HepG2 (cell line): ENCODE data around the gene FOXA3. TPM values are rescaled to one million over a fixed set of nuclear protein-coding genes. Genes with fewer than 3 reads are reported as not detected.
A peak's percentile ranks its signal among the peaks of the same experiment; 100 is the strongest.

Source experiments
- FOSL2 ChIP-seq: sonication (generic); formaldehyde crosslinking; IDR thresholded peaks from 2 replicates; pipeline ENCODE4 v1.4.0; 2020; ENCODE audit warnings: missing genetic modification reagents
- FOXK2 ChIP-seq: fragments of 450-650 bp; IDR thresholded peaks from 2 replicates; pipeline ENCODE4 v1.6.1; 2016
- GATAD2A ChIP-seq: IDR thresholded peaks from 2 replicates; pipeline ENCODE4 v1.6.1; 2016
- KAT2B ChIP-seq: fragments of 150-350 bp; IDR thresholded peaks from 2 replicates; pipeline ENCODE4 v1.6.1; 2014; ENCODE audit warnings: low read depth, low read length, borderline replicate concordance
- NONO ChIP-seq, 2 experiments: fragments of 450-650 bp in 1 of 2; sonication (generic) in 1 of 2; formaldehyde crosslinking in 1 of 2; IDR thresholded peaks in 1 of 2; conservative IDR thresholded peaks in 1 of 2; 2 replicates each; pipeline versions ENCODE4 v1.6.1 to v1.8.0; 2017 to 2022; ENCODE audit warnings: mild to moderate bottlenecking in 1 of 2, missing genetic modification reagents in 1 of 2, moderate library complexity in 1 of 2
- SATB2 ChIP-seq: sonication (generic); formaldehyde crosslinking; IDR thresholded peaks from 2 replicates; pipeline ENCODE4 v1.5.0; 2020; ENCODE audit warnings: missing genetic modification reagents
- SP2 ChIP-seq: sonication (generic); formaldehyde crosslinking; IDR thresholded peaks from 2 replicates; pipeline ENCODE4 v1.5.1; 2020; ENCODE audit warnings: mild to moderate bottlenecking, missing genetic modification reagents
- ZNF337 ChIP-seq: sonication (generic); formaldehyde crosslinking; IDR thresholded peaks from 2 replicates; pipeline ENCODE4 v1.5.1; 2020; ENCODE audit warnings: missing genetic modification reagents, low read depth, mild to moderate bottlenecking, borderline replicate concordance
- ZNF644 ChIP-seq: IDR thresholded peaks from 2 replicates; pipeline ENCODE4 v1.6.1; 2016; ENCODE audit warnings: low read depth
- polyA plus RNA-seq, 8 experiments: library from polyadenylated mRNA; depleted of rRNA in 3 of 8; stranded (reverse) in 7 of 8; unstranded in 1 of 8; fragments of >200 nt; fragmentation: Illumina TruSeq in 4 of 8; extraction: Trizol in 4 of 8; gene quantifications; 2 replicates each; pipeline versions ENCODE4 v1.2.1 to v1.2.3, GENCODE V29; 2011 to 2016; ENCODE audit warnings: low read depth in 4 of 8, missing spikeins in 1 of 8, mixed read lengths in 1 of 8; ENCODE audit not compliant: insufficient read depth in 1 of 8
- total RNA-seq, 5 experiments: library from RNA; depleted of rRNA; stranded (reverse); fragments of >200 nt; fragmentation: Illumina TruSeq; extraction: Trizol; gene quantifications; 2 replicates each; pipeline ENCODE4 v1.2.3, GENCODE V29; 2016; ENCODE audit warnings: low read depth in 1 of 5
- TF ChIP-seq, protein P1 (sequence below): sonication (generic); formaldehyde crosslinking; IDR thresholded peaks from 2 replicates; pipeline ENCODE4 v1.5.0; 2020; ENCODE audit warnings: missing genetic modification reagents
- TF ChIP-seq, protein P2 (sequence below): sonication (generic); formaldehyde crosslinking; IDR thresholded peaks from 2 replicates; pipeline ENCODE4 v1.5.0; 2020; ENCODE audit warnings: mild to moderate bottlenecking, missing genetic modification reagents
- TF ChIP-seq, protein P3 (sequence below): sonication (generic); formaldehyde crosslinking; IDR thresholded peaks from 2 replicates; pipeline ENCODE4 v1.5.0; 2020; ENCODE audit warnings: missing genetic modification reagents, mild to moderate bottlenecking, borderline replicate concordance
- TF ChIP-seq, protein P4 (sequence below): sonication (generic); formaldehyde crosslinking; conservative IDR thresholded peaks from 2 replicates; pipeline ENCODE4 v1.8.1; 2023; ENCODE audit warnings: missing genetic modification reagents
- TF ChIP-seq, protein P5 (sequence below), 2 experiments: sonication (generic) in 1 of 2; formaldehyde crosslinking in 1 of 2; IDR thresholded peaks; 2 replicates each; pipeline versions ENCODE4 v1.6.1 to v1.9.0; 2014 to 2022; ENCODE audit warnings: antibody characterized with exemption in 1 of 2, borderline replicate concordance in 1 of 2, inconsistent platforms in 1 of 2, low read depth in 1 of 2, missing genetic modification reagents in 1 of 2

FOXA3 gene
- total and polyA plus RNA-seq, 2 of the 13 experiments (the other 11 are each of a cell fraction or from before 2014, with no cell fraction given) = 29.8 to 47.6 TPM

DNA sequence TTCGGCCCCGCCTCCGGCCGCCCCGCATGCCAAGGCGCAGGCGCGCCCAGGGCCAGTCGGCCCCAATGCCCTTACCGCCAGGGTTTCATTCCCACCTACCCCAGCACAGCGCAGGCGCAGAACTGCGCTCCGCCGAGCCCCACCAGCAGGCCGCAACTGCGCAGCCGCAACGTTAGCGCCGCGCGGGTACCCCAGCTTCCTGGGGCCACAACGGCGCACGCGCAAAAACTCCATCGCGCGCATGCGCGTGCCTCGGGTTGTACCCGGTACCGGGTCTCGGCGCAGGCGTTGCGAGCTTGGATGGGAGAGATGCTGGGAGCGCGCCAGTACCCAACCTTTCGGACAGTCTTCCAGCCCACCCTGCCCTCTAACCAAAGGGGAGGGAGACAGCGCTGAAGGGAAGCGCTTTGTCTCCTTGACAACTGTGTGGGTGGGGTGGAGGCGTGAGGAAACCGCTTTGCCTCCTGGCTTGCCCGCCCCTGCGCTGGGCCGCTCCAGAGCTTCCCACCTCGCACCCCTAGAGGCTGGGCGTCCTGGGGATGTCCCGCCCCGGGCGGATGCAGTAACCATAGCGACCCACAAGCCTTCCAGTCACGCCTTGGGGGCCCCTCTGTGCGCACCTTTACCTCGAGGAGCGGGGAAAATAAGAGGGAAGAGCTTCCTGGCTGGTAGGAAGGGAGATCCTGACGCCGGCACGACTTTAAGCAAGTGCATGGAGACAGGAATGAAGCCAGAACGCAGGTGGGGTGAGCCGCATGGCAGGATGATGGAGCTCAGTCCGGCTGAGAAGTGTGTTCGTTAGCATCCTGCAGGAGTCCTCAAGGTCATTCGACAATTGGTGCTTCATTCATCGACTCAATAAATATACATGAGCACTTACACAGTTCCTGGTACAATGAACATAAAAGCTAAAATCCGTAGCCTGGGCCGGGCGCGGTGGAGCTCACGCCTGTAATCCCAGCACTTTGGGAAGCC, 38.8 kb downstream of the FOXA3 start (continued):
- TF ChIP-seq, protein P1, sequence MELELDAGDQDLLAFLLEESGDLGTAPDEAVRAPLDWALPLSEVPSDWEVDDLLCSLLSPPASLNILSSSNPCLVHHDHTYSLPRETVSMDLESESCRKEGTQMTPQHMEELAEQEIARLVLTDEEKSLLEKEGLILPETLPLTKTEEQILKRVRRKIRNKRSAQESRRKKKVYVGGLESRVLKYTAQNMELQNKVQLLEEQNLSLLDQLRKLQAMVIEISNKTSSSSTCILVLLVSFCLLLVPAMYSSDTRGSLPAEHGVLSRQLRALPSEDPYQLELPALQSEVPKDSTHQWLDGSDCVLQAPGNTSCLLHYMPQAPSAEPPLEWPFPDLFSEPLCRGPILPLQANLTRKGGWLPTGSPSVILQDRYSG (CRISPR knock-in tag) = no peak
- no peak for TF ChIP-seq FOXK2
- no peak for TF ChIP-seq SATB2 (CRISPR knock-in tag)
- TF ChIP-seq, protein P2, sequence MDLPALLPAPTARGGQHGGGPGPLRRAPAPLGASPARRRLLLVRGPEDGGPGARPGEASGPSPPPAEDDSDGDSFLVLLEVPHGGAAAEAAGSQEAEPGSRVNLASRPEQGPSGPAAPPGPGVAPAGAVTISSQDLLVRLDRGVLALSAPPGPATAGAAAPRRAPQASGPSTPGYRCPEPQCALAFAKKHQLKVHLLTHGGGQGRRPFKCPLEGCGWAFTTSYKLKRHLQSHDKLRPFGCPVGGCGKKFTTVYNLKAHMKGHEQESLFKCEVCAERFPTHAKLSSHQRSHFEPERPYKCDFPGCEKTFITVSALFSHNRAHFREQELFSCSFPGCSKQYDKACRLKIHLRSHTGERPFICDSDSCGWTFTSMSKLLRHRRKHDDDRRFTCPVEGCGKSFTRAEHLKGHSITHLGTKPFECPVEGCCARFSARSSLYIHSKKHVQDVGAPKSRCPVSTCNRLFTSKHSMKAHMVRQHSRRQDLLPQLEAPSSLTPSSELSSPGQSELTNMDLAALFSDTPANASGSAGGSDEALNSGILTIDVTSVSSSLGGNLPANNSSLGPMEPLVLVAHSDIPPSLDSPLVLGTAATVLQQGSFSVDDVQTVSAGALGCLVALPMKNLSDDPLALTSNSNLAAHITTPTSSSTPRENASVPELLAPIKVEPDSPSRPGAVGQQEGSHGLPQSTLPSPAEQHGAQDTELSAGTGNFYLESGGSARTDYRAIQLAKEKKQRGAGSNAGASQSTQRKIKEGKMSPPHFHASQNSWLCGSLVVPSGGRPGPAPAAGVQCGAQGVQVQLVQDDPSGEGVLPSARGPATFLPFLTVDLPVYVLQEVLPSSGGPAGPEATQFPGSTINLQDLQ (CRISPR knock-in tag) = no peak
- TF ChIP-seq SP2 (CRISPR knock-in tag) = peak; percentile 35; the same call in 1 of the 2 replicates
- TF ChIP-seq FOSL2 = no peak
- TF ChIP-seq, protein P3, sequence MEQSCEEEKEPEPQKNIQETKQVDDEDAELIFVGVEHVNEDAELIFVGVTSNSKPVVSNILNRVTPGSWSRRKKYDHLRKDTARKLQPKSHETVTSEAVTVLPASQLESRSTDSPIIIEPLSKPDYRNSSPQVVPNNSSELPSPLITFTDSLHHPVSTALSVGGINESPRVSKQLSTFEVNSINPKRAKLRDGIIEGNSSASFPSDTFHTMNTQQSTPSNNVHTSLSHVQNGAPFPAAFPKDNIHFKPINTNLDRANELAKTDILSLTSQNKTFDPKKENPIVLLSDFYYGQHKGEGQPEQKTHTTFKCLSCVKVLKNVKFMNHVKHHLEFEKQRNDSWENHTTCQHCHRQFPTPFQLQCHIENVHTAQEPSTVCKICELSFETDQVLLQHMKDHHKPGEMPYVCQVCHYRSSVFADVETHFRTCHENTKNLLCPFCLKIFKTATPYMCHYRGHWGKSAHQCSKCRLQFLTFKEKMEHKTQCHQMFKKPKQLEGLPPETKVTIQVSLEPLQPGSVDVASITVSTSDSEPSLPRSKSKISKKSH (CRISPR knock-in tag) = no peak
- TF ChIP-seq NONO (IDR thresholded peaks at IDR 0.05) = no peak
- TF ChIP-seq NONO (CRISPR knock-in tag; conservative IDR thresholded peaks at IDR 0.05) = peak; percentile 61; the same call in 1 of the 2 replicates
- TF ChIP-seq ZNF644 (CRISPR knock-in tag) = no peak
- TF ChIP-seq, protein P4, sequence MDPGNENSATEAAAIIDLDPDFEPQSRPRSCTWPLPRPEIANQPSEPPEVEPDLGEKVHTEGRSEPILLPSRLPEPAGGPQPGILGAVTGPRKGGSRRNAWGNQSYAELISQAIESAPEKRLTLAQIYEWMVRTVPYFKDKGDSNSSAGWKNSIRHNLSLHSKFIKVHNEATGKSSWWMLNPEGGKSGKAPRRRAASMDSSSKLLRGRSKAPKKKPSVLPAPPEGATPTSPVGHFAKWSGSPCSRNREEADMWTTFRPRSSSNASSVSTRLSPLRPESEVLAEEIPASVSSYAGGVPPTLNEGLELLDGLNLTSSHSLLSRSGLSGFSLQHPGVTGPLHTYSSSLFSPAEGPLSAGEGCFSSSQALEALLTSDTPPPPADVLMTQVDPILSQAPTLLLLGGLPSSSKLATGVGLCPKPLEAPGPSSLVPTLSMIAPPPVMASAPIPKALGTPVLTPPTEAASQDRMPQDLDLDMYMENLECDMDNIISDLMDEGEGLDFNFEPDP (CRISPR knock-in tag) = no peak
- TF ChIP-seq, protein P5, sequence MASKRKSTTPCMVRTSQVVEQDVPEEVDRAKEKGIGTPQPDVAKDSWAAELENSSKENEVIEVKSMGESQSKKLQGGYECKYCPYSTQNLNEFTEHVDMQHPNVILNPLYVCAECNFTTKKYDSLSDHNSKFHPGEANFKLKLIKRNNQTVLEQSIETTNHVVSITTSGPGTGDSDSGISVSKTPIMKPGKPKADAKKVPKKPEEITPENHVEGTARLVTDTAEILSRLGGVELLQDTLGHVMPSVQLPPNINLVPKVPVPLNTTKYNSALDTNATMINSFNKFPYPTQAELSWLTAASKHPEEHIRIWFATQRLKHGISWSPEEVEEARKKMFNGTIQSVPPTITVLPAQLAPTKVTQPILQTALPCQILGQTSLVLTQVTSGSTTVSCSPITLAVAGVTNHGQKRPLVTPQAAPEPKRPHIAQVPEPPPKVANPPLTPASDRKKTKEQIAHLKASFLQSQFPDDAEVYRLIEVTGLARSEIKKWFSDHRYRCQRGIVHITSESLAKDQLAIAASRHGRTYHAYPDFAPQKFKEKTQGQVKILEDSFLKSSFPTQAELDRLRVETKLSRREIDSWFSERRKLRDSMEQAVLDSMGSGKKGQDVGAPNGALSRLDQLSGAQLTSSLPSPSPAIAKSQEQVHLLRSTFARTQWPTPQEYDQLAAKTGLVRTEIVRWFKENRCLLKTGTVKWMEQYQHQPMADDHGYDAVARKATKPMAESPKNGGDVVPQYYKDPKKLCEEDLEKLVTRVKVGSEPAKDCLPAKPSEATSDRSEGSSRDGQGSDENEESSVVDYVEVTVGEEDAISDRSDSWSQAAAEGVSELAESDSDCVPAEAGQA (IDR thresholded peaks at IDR 0.05; ENCODE audit: low read depth) = no peak
- TF ChIP-seq, protein P5 (CRISPR knock-in tag; IDR thresholded peaks at IDR 0.05; ENCODE audit: borderline replicate concordance) = no peak
- 0 out of 2 replicates have a peak, but pooled peaks have one; percentile 69 for TF ChIP-seq ZNF337
- TF ChIP-seq GATAD2A (CRISPR knock-in tag) = no peak
- no peak for TF ChIP-seq KAT2B
